ENCODE results near the gene ARFGAP3.
"Not testable (repeated sequence)": the region's sequence is repeated elsewhere in the genome, so short reads cannot be mapped to it uniquely, and the experiment has no call there.

- TF ChIP-seq, protein P1, sequence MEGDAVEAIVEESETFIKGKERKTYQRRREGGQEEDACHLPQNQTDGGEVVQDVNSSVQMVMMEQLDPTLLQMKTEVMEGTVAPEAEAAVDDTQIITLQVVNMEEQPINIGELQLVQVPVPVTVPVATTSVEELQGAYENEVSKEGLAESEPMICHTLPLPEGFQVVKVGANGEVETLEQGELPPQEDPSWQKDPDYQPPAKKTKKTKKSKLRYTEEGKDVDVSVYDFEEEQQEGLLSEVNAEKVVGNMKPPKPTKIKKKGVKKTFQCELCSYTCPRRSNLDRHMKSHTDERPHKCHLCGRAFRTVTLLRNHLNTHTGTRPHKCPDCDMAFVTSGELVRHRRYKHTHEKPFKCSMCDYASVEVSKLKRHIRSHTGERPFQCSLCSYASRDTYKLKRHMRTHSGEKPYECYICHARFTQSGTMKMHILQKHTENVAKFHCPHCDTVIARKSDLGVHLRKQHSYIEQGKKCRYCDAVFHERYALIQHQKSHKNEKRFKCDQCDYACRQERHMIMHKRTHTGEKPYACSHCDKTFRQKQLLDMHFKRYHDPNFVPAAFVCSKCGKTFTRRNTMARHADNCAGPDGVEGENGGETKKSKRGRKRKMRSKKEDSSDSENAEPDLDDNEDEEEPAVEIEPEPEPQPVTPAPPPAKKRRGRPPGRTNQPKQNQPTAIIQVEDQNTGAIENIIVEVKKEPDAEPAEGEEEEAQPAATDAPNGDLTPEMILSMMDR (IDR thresholded peaks at IDR 0.05), result not testable (repeated sequence)
- not testable (repeated sequence) for TF ChIP-seq POLR2A (IDR thresholded peaks at IDR 0.05)
Observed at GRCh38 chr22:42782306-42782705, 74.8 kb downstream of the ARFGAP3 start.

Measured in heart left ventricle (tissue), 13 donors.